GM21723 (cell line): ENCODE measurements around the gene RAB40C.
A peak's percentile ranks its signal among the peaks of the same experiment; 100 is the strongest.

ENCODE experiments used
- ATAC-seq: cut with Tn5 transposase; IDR thresholded peaks from one replicate; pipeline ENCODE4 v1.9.1; 2021; ENCODE audit warnings: mild to moderate bottlenecking, moderate library complexity; ENCODE audit not compliant: unreplicated experiment

The RAB40C gene

DNA sequence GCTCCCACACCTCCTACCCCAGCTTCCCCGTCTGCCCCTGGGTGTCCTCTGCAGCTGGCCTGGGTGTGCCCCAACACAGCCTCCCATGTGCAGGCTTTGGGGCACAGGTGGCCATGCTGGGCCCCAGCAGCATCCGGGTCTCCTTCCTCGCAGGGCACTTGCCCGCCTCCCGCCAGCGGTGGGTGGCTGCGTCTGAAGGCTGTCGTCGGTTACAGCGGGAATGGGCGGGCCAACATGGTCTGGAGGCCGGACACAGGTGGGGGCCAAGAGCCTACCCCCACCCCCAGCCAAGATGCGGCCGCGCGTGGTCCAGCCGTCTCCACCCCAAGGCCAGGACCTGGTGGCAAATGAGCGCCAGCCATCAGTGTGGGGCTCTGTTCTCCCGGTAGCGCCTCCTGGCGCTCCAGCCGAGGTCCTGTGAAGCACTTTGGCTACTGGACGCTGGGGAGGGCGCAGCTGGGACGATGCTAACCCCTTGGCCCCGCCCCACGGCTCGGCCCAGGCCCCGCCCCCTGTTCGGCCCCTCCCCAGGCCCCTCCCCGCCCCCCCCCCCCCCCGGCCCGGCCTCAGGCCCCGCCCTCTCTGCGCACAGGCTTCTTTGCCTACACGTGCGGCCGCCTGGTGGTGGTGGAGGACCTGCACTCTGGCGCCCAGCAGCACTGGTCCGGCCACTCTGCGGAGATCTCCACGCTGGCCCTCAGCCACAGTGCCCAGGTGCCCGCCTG, 70.8 kb downstream of the RAB40C start:
- ATAC-seq = no peak

DNA sequence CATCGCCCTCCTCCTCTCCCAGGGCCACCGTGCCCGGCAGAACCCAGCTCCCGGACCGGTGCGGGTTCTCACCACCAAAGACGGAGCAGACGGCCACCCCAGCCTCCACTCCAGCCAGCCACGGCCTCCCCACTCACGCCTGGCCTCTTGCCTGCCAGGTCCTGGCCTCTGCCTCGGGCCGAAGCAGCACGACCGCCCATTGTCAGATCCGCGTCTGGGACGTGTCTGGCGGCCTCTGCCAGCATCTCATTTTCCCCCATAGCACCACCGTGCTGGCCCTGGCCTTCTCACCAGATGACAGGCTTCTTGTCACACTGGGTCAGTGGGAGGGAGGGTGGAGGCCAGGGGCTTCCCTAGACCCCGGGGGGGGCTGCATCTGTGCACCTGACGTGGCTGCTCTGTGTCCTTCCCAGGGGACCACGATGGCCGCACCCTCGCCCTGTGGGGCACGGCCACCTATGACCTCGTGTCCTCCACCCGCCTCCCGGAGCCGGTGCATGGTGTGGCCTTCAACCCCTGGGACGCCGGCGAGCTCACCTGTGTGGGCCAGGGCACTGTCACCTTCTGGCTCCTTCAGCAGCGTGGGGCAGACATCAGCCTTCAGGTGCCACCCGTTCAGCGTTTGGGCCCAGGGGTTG, 71.4 kb downstream of the RAB40C start:
- no peak for ATAC-seq

DNA sequence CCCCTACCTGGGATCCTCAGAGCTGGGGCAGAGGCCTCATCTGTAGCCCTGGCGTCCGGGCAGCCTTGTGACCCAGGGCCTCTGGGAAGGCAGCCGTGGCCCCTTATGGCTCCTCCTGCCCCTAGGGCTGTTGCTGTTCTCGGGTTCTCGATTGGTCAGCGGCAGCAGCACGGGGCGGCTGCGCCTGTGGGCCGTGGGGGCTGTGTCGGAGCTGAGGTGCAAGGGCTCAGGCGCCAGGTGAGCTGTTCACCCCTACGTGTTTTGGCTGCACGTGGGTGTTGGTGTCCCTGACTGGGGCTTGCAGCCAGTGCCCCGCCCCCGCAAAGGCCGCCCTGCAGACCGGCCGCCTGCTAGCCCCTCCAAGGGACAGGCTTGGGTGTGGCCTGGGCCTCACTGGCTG, 72.2 kb downstream of the RAB40C start:
- ATAC-seq = no peak

DNA sequence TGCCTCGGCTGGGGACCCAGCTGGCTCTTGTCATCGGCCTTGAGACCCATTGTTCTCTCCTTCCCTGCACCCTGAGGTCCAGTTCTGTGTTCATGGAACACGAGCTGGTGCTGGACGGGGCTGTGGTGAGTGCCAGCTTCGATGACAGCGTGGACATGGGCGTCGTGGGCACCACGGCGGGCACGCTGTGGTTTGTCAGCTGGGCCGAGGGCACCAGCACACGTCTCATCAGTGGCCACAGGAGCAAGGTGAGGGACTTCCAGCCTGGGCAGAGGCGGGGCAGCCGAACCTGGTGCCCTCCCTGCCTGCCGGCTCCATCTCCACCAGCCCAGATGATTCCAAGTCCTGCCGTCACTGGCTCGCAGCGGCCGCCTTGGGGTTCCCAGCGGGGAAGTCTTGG, 72.7 kb downstream of the RAB40C start:
- no peak for ATAC-seq

DNA sequence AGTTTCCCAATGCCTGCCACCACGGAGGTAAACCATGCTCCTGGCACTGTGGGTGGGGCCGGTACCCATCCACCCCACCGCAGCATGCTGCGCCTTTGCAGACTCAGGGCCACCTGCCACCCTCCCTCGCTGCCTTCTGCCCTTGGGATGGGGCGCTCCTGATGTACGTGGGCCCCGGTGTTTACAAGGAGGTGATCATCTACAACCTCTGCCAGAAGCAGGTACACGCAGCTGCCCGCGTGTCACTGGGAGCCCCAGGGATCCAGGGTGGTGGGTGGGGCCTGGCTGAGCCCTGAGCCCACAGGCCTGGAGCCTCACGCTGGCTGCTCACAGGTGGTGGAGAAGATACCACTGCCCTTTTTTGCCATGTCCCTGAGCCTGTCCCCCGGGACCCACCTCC, 76.7 kb downstream of the RAB40C start:
- no peak for ATAC-seq

DNA sequence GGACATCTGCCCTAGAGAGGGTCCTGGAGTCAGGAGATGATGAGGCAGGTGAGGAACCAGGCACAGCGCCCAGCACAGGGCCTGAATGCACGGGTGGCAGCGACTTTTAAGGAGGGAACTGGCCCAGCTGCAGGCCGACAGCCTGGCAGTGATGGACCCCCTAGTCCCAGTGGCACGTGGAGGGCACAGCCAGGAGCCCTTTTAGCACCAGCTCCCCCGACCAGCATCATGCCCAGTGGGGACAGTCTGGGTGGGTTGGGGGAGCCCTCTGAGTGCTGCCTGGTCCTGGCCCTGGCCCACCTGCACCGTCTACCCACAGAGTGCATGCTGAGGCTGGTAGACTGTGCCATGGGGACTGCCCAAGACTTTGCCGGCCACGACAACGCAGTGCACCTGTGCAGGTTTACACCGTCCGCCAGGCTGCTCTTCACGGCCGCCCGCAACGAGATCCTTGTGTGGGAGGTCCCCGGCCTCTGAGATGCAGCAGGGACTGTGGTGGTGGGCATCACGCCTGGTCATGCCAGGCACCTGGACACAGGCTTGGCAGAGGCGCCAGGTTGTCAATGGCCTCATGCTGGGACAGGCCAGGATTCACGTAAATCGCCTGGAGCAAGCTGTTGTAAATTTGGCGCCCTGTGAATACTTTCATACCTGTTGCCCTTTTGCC, 77.4 kb downstream of the RAB40C start:
- ATAC-seq = no peak

DNA sequence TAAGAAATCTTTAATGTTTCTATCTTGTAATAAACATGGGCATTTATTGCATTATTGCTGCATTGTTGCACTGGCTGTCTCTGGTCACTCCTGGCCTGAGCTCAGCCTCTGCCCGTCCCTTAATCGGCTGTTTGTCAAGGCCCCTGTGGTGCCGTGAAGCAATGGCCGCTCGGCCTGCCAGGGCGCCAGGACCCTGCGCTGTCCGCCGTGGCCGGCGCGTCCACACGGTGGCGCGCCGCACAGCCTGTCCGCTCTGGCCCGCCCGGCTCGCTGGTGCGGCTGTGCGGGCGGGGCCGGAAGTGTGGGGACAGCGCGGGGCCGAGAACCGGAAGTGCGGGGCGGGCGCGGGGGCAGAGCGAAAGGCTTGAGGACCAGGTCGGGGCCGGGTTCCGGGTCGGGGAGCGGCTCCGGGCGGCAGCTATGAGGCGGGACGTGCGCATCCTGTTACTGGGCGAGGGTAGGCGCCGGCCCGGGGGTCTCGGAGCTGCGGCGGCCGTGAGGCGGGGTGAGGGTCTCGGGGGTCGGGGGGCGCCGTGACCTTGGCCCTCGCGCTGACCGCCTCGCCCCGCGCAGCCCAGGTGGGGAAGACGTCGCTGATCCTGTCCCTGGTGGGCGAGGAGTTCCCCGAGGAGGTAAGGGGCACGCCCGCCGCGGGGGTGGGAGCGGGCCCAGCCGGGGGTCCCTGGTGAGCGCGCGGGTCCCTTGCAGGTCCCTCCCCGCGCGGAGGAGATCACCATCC, 78.1 kb downstream of the RAB40C start, which contains the start of gene RHOT2:
Gene RHOT2 (plus strand): TSS at position 353 of the 739 bp plus-strand sequence. CDS start 68 bp downstream, at position 421.
- ATAC-seq = peak; percentile 75

DNA sequence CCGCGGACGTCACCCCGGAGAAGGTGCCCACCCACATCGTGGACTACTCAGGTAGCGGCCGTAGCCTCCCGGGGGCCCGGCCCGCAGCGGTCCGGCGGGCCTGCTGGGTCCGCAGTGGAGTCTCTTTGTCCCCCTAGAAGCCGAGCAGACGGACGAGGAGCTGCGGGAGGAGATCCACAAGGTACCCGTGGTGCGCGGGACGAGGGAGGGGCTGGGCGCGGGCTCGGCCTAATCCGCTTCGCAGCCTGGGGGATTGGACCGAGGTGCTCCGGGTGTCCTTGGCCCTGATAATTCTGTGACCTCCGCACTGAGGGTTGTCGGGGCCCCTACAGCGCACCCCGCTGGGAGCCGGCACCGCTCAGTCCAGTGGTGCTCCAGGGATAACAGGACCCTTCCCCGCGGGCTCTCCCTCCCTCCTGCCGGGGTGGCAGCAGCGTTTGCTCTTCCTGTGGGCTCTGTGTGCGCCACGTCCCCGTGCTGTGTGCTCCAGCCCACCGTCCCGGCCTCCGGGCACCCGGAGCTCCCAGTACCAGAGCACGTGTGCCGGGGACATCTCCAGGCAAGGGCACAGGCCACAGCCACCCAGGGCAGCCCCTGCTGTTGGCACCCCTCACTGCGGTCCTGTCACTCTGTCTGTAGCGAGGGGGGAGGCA, 78.8 kb downstream of the RAB40C start:
- no peak for ATAC-seq

DNA sequence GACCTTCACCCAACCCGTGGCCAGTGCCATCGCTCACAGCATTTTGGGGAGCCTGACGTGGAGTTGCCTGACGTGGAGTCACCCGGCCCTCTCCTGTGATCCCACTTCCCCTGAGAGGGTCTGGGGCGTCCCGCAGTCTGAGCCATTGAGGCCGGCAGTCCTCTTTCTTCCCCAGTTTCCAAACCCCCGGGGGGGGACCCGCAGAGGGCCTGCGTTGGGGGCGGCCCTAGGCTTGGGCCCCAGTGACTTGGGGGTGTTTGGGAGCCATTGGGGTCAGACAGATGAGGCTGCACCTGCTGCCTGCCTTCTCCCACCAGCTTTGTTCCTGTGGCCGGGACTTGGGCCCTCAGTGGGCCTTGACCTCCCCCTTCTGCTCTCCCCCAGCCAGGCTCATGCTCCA, 79.8 kb downstream of the RAB40C start:
- no peak for ATAC-seq

DNA sequence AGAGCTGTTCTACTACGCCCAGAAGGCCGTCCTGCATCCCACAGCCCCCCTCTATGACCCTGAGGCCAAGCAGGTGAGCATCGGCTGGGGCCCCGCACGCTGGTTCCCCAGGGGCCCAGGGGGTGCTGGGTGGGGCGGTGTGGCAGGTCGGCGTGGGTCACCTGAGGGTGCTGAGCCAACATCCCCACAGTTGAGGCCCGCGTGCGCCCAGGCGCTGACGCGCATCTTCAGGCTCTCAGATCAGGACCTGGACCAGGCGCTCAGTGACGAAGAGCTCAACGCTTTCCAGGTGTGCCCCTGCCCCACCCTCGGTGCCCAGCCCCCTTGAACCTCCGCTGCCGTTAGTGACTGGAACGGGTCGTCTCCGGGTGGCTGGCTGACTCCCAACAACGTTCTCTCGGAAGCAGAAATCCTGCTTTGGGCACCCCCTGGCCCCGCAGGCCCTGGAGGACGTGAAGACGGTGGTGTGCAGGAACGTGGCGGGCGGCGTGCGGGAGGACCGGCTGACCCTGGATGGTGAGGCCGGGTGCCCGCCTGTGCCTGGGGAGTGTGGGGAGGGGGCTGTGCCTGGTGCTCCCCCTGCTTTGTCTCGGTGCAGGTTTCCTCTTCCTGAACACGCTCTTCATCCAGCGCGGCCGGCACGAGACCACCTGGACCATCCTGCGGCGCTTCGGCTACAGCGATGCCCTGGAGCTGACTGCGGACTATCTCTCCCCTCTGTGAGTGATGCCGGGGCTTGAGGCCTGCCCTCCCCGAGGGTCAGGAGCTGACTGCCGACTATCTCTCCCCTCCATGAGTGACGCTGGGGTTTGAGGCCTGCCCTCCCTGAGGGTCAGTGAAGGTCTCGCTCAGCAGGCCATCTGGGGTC, 80.9 kb downstream of the RAB40C start:
- ATAC-seq = no peak

DNA sequence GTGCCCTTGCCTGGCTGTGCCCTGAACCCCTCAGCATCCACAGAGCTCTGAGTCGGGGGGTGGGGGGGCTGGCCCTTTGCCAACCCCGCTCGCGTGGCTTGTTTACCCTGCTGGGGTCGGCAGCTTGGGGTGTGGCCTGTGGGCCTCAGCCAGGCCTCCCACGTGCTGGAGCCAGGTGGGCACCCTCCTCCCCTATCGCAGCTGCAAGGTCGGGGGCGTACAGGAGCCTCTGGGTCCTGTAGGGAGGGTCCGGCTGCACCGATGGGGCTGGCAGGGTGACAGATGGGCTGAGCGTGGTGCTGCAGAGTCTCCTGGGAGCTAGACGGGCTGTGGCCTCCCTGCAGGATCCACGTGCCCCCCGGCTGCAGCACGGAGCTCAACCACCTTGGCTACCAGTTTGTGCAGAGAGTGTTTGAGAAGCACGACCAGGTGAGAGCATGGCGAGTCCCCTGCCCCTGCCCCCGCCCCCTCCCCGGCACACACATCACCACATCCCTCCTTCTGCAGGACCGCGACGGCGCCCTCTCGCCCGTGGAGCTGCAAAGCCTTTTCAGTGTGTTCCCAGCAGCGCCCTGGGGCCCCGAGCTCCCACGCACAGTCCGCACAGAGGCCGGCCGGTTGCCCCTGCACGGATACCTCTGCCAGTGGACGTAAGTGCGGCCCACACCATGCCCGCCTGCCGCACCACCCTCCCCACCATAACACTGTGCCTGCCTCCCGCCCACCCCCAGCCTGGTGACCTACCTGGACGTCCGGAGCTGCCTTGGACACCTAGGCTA, 81.7 kb downstream of the RAB40C start:
- ATAC-seq = no peak

DNA sequence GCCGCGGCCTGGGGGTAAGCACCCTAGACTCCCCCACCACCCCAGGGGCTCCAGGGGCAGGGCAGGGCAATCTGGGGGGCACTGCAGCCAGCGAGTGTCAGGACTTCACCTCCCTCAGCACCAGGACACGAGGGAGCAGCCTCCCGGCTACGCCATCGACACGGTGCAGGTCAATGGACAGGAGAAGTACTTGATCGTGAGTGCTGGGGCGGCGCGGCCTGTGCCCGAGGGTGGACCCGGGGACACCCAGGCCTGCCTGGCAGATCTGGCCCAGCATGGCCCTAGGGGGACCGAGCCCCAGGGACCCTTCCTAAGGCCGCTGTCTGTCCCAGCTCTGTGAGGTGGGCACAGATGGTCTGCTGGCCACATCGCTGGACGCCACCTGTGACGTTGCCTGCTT, 82.5 kb downstream of the RAB40C start:
- no peak for ATAC-seq

DNA sequence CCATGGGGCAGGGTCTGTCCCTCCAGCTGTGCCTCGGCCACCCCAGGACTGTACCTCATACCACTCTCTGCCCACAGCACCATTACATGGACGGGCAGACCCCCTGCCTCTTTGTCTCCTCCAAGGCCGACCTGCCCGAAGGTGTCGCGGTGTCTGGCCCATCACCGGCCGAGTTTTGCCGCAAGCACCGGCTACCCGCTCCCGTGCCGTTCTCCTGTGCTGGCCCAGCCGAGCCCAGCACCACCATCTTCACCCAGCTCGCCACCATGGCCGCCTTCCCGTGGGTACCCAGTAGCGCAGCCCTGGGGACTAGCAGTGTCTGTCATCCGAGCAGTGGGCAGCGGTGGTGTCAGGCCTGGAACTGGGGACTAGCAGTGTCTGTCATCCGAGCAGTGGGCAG, 83.0 kb downstream of the RAB40C start:
- ATAC-seq = no peak

DNA sequence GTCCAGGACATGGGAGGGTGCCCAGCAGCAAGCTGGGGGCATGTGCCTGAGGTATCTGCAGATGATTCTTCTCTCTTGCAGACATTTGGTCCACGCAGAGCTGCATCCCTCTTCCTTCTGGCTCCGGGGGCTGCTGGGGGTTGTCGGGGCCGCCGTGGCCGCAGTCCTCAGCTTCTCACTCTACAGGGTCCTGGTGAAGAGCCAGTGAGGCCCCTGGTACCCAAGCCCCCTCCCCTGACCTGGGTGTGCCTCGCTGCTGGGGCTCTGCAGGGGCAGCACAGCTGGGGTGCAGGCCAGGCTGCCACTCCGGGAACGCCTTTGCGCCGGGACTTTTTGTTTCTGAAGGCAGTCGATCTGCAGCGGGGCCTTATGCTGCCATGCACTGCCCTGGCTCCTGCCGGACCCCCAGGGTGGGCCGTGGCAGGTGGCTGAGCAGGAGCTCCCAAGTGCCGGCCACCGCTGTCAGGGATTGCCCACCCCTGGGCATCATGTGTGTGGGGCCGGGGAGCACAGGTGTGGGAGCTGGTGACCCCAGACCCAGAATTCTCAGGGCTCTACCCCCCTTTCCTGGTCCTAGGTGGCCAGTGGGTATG, 83.6 kb downstream of the RAB40C start:
- no peak for ATAC-seq

DNA sequence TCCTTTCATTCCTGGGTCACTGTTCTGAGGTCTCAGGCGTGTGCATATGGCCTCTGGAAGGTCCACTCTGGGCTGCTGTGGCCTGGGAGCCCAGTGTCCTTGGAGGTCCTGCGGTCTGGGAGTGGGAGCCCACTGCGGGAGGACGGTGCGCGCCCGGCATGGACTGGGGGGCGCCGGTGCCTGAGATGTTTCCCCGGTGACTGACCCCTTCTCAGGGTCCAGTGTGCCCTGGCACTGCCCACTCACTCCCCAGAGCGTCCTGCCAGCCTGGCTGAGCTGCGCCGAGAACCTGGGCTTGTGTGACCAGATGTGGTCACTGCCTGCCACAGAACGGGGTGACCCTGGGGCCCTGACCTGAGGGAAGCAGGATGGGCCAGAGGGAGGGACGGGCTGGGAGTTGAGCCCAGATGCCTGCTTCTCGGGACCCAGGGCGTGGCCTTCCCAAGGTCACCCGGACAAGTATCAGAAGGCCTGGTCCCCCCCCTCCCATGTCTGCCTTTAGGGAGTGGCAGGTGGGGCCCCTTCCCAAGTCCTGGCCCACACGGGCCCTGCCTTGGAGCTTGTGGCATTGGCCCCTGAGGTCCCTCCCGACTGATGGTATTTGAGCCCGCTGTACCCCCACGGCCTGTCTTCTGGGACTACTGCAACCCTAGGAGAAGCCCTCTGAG, 84.5 kb downstream of the RAB40C start:
- ATAC-seq = no peak

DNA sequence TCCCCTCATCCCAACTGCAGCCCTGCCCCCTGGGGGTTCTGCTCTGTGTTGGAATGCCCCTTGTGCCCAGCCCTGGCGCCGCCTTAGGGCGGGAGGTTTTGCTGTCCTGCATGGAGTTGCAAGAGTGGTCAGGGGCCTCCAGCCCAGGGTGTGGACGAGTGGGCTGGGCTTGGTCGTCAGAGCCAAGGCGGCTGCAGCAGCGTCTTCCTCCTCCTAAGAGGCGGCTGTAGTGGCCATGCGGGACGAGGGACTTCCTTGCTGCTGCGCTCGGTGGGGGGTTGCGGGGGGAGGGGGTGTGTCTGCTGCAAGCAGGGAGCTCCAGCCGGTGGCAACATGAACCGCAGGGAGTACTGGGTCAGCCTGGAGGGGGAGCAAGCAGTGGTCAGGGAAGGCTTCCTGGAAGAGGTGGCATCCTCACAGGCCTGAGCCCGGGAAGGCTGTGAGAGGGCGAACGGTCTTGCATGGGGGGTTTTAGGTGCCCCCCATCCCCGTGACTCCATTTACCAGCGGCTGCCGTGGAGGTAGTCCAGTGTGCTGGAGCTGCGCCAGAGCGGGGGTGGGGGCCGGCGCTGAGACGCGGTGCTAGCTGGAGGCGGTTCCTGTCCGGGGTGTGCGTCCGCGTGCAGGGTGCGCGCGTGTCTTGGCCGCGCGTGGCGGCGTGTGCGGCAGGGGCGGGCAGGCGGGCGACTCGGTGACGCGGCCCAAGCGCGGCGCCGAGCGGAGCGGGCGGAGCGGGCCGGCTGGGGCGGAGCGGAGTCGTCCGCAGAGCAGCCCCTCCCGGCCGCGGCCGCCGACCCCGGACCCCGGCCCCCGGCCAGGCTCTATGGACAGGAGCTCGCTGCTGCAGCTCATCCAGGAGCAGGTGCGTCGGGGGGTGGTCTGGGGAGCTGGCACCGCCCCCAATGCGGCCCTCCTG, 85.4 kb downstream of the RAB40C start, which contains the start of gene RHBDL1:
Gene RHBDL1 (plus strand): TSS at position 704 of the 916 bp plus-strand sequence. CDS start 120 bp downstream, at position 824.
- no peak for ATAC-seq
